Neural progenitor cell (in vitro differentiated cells): ENCODE results near the gene TEPSIN. TPM values are rescaled to one million over a fixed set of nuclear protein-coding genes. Genes with fewer than 3 reads are reported as not detected.

Experiments
- DNase-seq: peaks from one replicate; pipeline ENCODE4 v3.0.0-alpha.2; 2016; ENCODE audit warnings: low spot score
- H2AFZ ChIP-seq: fragments of 200-600 bp; sonication (generic); replicated peaks from 2 replicates; pipeline ENCODE4 v1.6.1; 2016; ENCODE audit warnings: antibody characterized with exemption
- H3F3A ChIP-seq: fragments of 200-600 bp; sonication (generic); 2 replicates; pipeline ENCODE4 v1.6.1; 2016; ENCODE audit warnings: antibody characterized with exemption, low read depth
- H3K27ac ChIP-seq: fragments of 200-600 bp; sonication (generic); 2 replicates; pipeline ENCODE4 v1.5.1; 2016; ENCODE audit warnings: mild to moderate bottlenecking
- H3K27me3 ChIP-seq: fragments of 200-600 bp; sonication (generic); 2 replicates; pipeline ENCODE4 v1.6.1; 2016; ENCODE audit warnings: mild to moderate bottlenecking, moderate library complexity
- H3K36me3 ChIP-seq: fragments of 200-600 bp; sonication (generic); 2 replicates; pipeline ENCODE4 v1.5.1; 2016
- H3K4me1 ChIP-seq: fragments of 200-600 bp; sonication (generic); 2 replicates; pipeline ENCODE4 v1.6.1; 2016; ENCODE audit warnings: mixed run types
- H3K4me2 ChIP-seq: fragments of 200-600 bp; sonication (generic); 2 replicates; pipeline ENCODE4 v1.6.1; 2016
- H3K4me3 ChIP-seq: fragments of 200-600 bp; sonication (generic); 2 replicates; pipeline ENCODE4 v1.5.1; 2016
- H3K79me2 ChIP-seq: fragments of 200-600 bp; sonication (generic); 2 replicates; pipeline ENCODE4 v1.6.1; 2016; ENCODE audit warnings: low read depth
- H3K9ac ChIP-seq: fragments of 200-600 bp; sonication (generic); 2 replicates; pipeline ENCODE4 v1.6.1; 2016
- H3K9me3 ChIP-seq: fragments of 200-600 bp; sonication (generic); 2 replicates; pipeline ENCODE4 v1.5.1; 2016; ENCODE audit warnings: low read depth
- H4K20me1 ChIP-seq: fragments of 200-600 bp; sonication (generic); 2 replicates; pipeline ENCODE4 v1.6.1; 2016; ENCODE audit warnings: low read depth
- H3K27ac Mint-ChIP-seq: 3 replicates; pipeline ENCODE4 v1.8.0; 2021; ENCODE audit warnings: mixed read lengths
- H3K27me3 Mint-ChIP-seq: 2 replicates; pipeline ENCODE4 v1.8.0; 2022; ENCODE audit warnings: low read depth, mild to moderate bottlenecking, inconsistent platforms, moderate library complexity, mixed read lengths; ENCODE audit not compliant: insufficient read depth
- H3K36me3 Mint-ChIP-seq: 3 replicates; pipeline ENCODE4 v1.8.0; 2021; ENCODE audit warnings: mixed read lengths
- H3K4me1 Mint-ChIP-seq: 3 replicates; pipeline ENCODE4 v1.8.0; 2021; ENCODE audit warnings: mixed read lengths
- H3K4me3 Mint-ChIP-seq: 3 replicates; pipeline ENCODE4 v1.8.0; 2021; ENCODE audit warnings: mild to moderate bottlenecking, moderate library complexity, mixed read lengths
- H3K9me3 Mint-ChIP-seq: 3 replicates; pipeline ENCODE4 v1.8.0; 2020; ENCODE audit warnings: mixed read lengths
- CTCF ChIP-seq: fragments of 200-600 bp; sonication (generic); IDR thresholded peaks from 2 replicates; pipeline ENCODE4 v1.5.1; 2017; ENCODE audit warnings: antibody characterized with exemption, mild to moderate bottlenecking
- EZH2 ChIP-seq: fragments of 200-600 bp; sonication (generic); IDR thresholded peaks from 2 replicates; pipeline ENCODE4 v1.6.1; 2017; ENCODE audit warnings: antibody characterized with exemption, mild to moderate bottlenecking, moderate library complexity
- EZH2phosphoT487 ChIP-seq: fragments of 200-600 bp; sonication (generic); IDR thresholded peaks from 2 replicates; pipeline ENCODE4 v1.6.1; 2017; ENCODE audit warnings: antibody characterized with exemption
- total RNA-seq: library from RNA; depleted of rRNA; stranded (reverse); fragments of >200 nt; gene quantifications from 2 replicates; pipeline ENCODE4 v1.2.3, GENCODE V29; 2015; ENCODE audit warnings: low replicate concordance

TEPSIN gene
- total RNA-seq, 1 donor from 2014 or later = 20.6 TPM

GRCh38 chr17:81252326-81252986 lies 13.6 kb upstream of the TEPSIN start:
- H3K9ac ChIP-seq = no peak overlapping the region
- no peaks in the 10 kb centered on the region for H3K79me2 ChIP-seq
- Mint-ChIP-seq H3K4me3 (no peak overlapping the region), H3K4me1 (peaks cover 37% of the 10 kb centered on the region), H3K27me3 (peaks cover 8% of the 10 kb centered on the region), H3K36me3 (peaks cover 8% of the 10 kb centered on the region), H3K27ac (peak overlapping the region; percentile 83), H3K9me3 (no peaks in the 10 kb centered on the region)
- H3K27me3 ChIP-seq = no peaks in the 10 kb centered on the region
- H3K9me3 ChIP-seq = no peaks in the 10 kb centered on the region
- H3K4me1 ChIP-seq = peaks cover 5% of the 10 kb centered on the region
- H3K4me3 ChIP-seq = no peak overlapping the region
- no peak overlapping the region for H2AFZ ChIP-seq
- DNase-seq = no peak
- no peak overlapping the region for H3K4me2 ChIP-seq
- no peak overlapping the region for H3K27ac ChIP-seq
- H4K20me1 ChIP-seq = peaks cover 28% of the 10 kb centered on the region
- no peak for TF ChIP-seq CTCF
- TF ChIP-seq EZH2 = no peak
- H3K36me3 ChIP-seq = no peaks in the 10 kb centered on the region
- peaks cover 23% of the 10 kb centered on the region for H3F3A ChIP-seq

GRCh38 chr17:81251709-81252301 lies 12.9 kb upstream of the TEPSIN start:
- H3K27ac ChIP-seq = no peak overlapping the region
- no peak overlapping the region for H3K4me2 ChIP-seq
- H3K4me1 ChIP-seq = peaks cover 5% of the 10 kb centered on the region
- H2AFZ ChIP-seq = no peak overlapping the region
- peaks cover 28% of the 10 kb centered on the region for H4K20me1 ChIP-seq
- no peak for DNase-seq
- no peak for TF ChIP-seq EZH2
- no peak for TF ChIP-seq CTCF
- TF ChIP-seq EZH2phosphoT487 = no peak
- H3K27me3 Mint-ChIP-seq = peaks cover 8% of the 10 kb centered on the region
- H3K27me3 ChIP-seq = no peaks in the 10 kb centered on the region
- peaks cover 23% of the 10 kb centered on the region for H3F3A ChIP-seq
- H3K9me3 Mint-ChIP-seq = no peaks in the 10 kb centered on the region
- no peak overlapping the region for H3K9ac ChIP-seq
- H3K36me3 Mint-ChIP-seq = peaks cover 8% of the 10 kb centered on the region
- H3K9me3 ChIP-seq = no peaks in the 10 kb centered on the region
- H3K36me3 ChIP-seq = no peaks in the 10 kb centered on the region
- no peak overlapping the region for H3K4me3 Mint-ChIP-seq
- no peaks in the 10 kb centered on the region for H3K79me2 ChIP-seq
- no peak overlapping the region for H3K27ac Mint-ChIP-seq
- H3K4me3 ChIP-seq = no peak overlapping the region
- H3K4me1 Mint-ChIP-seq = peaks cover 35% of the 10 kb centered on the region

- Histone ChIP-seq H3K36me3 (no peaks in the 10 kb centered on the region), H3K9me3 (no peaks in the 10 kb centered on the region), H3K4me1 (peaks cover 5% of the 10 kb centered on the region), H3K4me3 (no peak overlapping the region), H2AFZ (no peak overlapping the region), H3K9ac (no peak overlapping the region), H3K4me2 (no peak overlapping the region), H4K20me1 (peaks cover 28% of the 10 kb centered on the region), H3K79me2 (no peaks in the 10 kb centered on the region), H3K27me3 (no peaks in the 10 kb centered on the region), H3F3A (peaks cover 23% of the 10 kb centered on the region), H3K27ac (no peak overlapping the region)
- Mint-ChIP-seq H3K9me3 (no peaks in the 10 kb centered on the region), H3K36me3 (peaks cover 8% of the 10 kb centered on the region), H3K4me3 (no peak overlapping the region), H3K27ac (no peak overlapping the region), H3K27me3 (peaks cover 8% of the 10 kb centered on the region), H3K4me1 (peaks cover 35% of the 10 kb centered on the region)
- TF ChIP-seq CTCF (no peak), EZH2phosphoT487 (no peak), EZH2 (no peak)
- no peak for DNase-seq
These were observed 12.3 kb upstream of the TEPSIN start for GRCh38 chr17:81251094-81251708.
